NB4 (cell line): ENCODE measurements around the gene MPPED1.

Source experiments
- DNase-seq: peaks from one replicate; pipeline ENCODE4 v3.0.0; 2010; ENCODE audit warnings: low read depth
- H3K4me3 ChIP-seq: one replicate; pipeline ENCODE4 v1.5.1; 2011; ENCODE audit warnings: mild to moderate bottlenecking, low read depth, low read length, moderate library complexity
- MYC ChIP-seq: IDR thresholded peaks from 2 replicates; pipeline ENCODE4 v1.6.1; 2011; ENCODE audit warnings: low read depth, low read length
- POLR2A ChIP-seq: IDR thresholded peaks from 2 replicates; pipeline ENCODE4 v1.6.1; 2011; ENCODE audit warnings: mild to moderate bottlenecking; ENCODE audit not compliant: insufficient read length; ENCODE audit errors: extremely low read depth
- TF ChIP-seq, protein P1 (sequence below): IDR thresholded peaks from 2 replicates; pipeline ENCODE4 v1.6.1; 2011; ENCODE audit warnings: low read depth, low read length
- TF ChIP-seq, protein P2 (sequence below): IDR thresholded peaks from one replicate; pipeline ENCODE4 v1.5.1; 2012; ENCODE audit warnings: low read depth, low read length

MPPED1 gene

DNA sequence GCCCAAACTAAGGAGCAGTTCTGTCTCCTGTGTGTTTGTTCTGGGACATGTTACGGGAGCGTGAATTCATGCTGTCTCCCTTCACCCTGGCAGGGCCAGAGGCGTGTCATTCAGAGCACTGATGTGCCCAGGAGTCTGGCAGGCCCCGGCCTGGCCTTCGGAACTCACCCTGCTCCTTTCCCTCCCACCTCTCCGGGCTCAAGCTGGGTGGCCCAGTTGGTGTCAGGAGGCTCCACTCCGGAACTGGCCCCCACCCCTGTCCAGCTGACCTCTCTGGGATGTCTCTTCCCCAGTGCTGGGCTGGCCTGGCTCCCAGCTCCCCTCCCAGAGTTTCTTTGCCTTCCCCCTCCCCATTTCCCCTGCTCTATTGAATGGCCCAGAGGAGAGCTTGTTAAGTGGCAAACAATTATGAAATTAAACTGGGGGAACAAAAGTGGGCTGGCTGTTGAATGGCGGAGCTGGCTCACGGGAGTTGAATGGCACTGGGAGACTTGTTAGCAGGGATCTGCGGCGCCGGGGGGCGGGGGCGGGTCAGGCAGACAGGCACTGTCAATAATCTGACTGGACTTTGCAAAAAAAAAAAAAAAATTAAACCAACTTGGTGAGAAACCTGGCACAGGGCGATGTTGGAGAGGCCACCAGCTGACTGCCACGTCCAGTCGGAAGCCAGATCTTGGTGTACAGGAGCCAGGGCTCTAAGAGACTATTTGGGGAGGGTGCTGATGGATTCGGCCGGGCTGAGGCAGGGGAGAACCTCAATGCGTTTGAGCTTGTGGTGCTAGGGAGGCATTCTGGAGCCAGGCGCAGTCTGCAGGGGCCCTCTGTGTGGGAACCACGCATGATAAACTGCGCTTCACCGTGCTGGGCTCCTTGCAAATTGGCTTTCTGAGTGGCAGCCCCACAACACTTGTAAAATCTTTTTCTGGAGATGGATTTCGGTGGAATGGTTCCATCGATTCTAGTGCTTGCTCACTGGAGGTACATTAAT, 1.3 kb downstream of the MPPED1 start:
- DNase-seq: no peak
- H3K4me3 ChIP-seq: no peak overlapping the region
- TF ChIP-seq POLR2A (no peak), MYC (no peak)
- TF ChIP-seq, protein P1, sequence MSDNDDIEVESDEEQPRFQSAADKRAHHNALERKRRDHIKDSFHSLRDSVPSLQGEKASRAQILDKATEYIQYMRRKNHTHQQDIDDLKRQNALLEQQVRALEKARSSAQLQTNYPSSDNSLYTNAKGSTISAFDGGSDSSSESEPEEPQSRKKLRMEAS: no peak
- TF ChIP-seq, protein P2, sequence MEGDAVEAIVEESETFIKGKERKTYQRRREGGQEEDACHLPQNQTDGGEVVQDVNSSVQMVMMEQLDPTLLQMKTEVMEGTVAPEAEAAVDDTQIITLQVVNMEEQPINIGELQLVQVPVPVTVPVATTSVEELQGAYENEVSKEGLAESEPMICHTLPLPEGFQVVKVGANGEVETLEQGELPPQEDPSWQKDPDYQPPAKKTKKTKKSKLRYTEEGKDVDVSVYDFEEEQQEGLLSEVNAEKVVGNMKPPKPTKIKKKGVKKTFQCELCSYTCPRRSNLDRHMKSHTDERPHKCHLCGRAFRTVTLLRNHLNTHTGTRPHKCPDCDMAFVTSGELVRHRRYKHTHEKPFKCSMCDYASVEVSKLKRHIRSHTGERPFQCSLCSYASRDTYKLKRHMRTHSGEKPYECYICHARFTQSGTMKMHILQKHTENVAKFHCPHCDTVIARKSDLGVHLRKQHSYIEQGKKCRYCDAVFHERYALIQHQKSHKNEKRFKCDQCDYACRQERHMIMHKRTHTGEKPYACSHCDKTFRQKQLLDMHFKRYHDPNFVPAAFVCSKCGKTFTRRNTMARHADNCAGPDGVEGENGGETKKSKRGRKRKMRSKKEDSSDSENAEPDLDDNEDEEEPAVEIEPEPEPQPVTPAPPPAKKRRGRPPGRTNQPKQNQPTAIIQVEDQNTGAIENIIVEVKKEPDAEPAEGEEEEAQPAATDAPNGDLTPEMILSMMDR: no peak

DNA sequence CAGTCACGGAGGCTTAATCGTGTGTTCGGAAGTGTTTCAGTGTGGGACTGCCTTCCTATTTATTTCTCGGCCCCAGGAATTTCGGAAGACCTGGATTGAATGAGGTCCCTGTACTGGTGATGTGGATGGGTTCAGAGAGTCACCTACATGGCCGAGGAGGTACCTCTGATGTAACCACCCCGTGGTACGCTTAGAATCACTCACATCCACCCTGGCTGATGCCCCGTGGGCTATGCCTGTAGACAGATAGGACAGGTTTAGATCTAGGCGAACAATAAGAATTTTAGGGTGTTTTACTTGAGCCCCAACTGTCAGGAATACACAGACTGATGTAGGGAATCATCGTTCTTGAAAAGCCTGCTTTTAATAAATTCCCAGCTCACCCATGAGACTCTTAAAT, 2.0 kb downstream of the MPPED1 start:
- H3K4me3 ChIP-seq: no peak overlapping the region
- no peak for DNase-seq
- TF ChIP-seq, protein P2: no peak
- TF ChIP-seq, protein P1: no peak
- no peak for TF ChIP-seq POLR2A
- no peak for TF ChIP-seq MYC

DNA sequence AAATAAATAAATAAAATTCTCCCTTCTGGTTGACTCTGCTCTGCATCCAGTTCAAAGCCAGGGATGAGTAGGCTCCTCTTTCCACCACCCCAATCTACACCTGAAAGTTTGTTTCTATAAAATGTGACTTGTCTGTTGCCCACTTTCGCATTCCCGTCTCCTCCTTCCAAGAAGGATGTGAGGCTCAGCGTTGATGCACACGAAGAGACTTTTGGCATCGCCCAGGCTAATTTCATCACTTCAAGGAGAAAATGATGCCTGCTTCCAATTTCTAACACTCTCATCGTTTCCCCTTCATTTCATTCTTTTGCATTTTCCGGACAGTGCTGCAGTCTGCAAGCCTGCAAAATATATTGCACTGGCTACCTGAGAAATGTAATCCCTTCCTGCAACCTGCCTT, 3.9 kb downstream of the MPPED1 start:
- no peak for DNase-seq
- TF ChIP-seq, protein P2: no peak
- TF ChIP-seq POLR2A (no peak), MYC (no peak)
- TF ChIP-seq, protein P1: no peak
- H3K4me3 ChIP-seq: no peak overlapping the region

DNA sequence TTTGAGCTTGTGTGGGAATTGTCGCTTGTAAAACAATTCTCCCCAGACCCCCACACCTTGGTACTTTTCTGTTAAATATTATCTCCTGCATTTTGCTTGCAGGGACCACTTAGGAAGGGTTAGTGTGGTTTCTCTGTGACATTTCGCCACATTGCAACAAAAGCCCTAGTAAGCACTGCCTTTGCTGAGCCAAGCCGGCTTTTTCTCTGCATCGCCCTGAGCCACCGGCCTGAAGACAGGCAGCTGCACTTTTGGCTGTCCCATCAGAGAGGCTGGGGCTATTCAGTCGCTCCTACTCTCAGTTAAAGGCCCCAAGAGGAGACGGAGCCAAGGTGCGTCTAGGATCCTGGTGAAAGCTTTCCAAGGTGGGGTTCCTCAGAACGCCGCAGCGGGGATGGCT, 5.7 kb downstream of the MPPED1 start:
- TF ChIP-seq, protein P2: no peak
- TF ChIP-seq POLR2A (no peak), MYC (no peak)
- TF ChIP-seq, protein P1: no peak
- no peak for DNase-seq

DNA sequence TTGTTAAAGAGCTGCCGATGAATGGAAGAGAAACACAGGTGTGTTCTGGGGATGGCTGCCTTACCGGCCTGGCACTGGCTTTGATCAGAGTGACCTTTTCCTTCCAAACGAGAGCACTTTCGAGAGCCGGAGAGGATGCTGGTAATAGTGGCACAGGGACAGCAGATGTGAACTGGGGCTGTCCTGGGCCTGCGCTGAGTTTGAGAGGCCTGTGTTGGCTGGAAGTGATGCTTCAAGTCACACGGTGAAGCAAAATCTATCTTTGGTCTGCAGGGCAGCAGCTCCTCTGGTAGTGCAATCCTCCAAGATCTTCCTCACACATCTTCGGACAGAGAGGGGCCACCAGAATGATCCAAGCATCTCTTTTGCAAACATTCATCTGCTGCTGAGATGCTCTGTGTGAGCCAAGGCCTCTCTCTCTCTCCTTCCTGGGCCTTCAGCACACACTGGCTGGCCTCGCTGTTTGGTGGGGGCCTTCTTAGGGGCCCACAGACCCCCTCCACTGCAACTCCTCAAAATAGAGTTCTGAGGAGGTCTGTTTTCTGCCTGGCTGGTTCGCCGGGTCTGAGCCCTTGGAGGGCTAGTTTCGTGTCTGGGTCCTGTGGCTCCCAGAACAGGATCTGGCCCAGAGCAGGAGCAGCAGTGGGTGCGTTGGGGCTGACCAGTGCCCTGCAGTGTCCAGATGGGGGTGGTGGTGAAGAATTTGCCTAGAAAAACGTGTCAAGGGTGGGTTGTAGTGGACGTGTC, 6.4 kb downstream of the MPPED1 start:
- TF ChIP-seq, protein P2: no peak
- TF ChIP-seq POLR2A (no peak), MYC (no peak)
- TF ChIP-seq, protein P1: no peak
- H3K4me3 ChIP-seq: no peak overlapping the region
- no peak for DNase-seq

More for the DNA sequence above, 5.7 kb downstream of the MPPED1 start:
- no peak overlapping the region for H3K4me3 ChIP-seq
